Measurements from ENCODE around the gene TFDP1.
"Not testable (repeated sequence)": the region's sequence is repeated elsewhere in the genome, so short reads cannot be mapped to it uniquely, and the experiment has no call there.

GRCh38 chr13:113621986-113622550 is 37.5 kb downstream of the TFDP1 start:
- TF ChIP-seq POLR2AphosphoS5 (IDR thresholded peaks at IDR 0.05; ENCODE audit: borderline replicate concordance, low read depth, low read length); EZH2 (IDR thresholded peaks at IDR 0.05); FOXP2 (optimal IDR thresholded peaks at IDR 0.05; ENCODE audit: control extremely low read depth, extremely low read length, insufficient read depth): not testable (repeated sequence)
